Glomerular visceral epithelial cell (primary cell): Measurements from ENCODE around the gene TASOR2.
A peak's percentile ranks its signal among the peaks of the same experiment; 100 is the strongest.

Experiments used
- DNase-seq: peaks from one replicate; pipeline ENCODE4 v3.0.0-alpha.2; 2016; ENCODE audit errors: extremely low spot score

Gene TASOR2

GRCh38 chr10:5655121-5655520 lies 29.5 kb upstream of the TASOR2 start:
- DNase-seq, result no peak

GRCh38 chr10:5656737-5657579 lies 27.7 kb upstream of the TASOR2 start:
- DNase-seq, result no peak

- no peak for DNase-seq
These were observed 25.6 kb upstream of the TASOR2 start for GRCh38 chr10:5658871-5659618.

DNA sequence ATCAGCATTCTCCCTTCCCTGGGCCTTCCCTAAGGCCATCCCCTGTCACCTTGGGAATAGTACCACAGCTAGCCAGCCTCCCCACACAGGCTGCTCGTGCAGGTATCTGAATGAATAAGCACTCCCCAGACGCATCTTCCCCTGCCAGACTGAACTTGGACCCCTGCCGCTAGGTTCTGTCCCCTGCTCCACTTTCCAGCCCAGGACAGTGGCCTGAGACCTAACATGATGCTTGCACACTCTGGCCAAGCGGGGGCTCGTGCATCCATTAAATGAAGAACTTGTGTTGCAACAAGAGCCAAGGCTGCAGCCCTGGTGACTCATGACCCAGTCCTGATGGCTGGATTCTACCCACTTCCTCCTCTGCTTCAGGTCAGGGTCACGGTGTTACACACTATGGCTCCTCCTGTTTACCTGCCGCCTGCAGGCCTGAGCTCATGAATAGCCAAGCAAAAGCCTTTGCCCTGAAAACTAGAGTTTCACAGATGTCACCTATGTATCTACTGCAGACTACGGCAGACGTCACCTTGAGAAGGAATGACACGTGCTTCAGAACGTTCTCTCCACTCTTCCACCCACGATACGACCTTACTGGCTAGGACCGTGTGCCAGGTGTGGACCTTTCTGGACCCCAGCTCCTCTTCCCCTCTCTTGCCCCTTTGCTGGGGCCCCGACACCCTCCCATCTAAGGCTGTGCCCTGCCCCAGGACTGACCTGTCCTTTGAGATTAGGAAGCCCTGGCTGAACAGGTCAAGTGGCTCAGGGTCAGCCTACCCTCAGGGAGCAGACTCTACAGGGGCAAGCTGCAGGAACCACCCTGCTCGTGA lies 24.7 kb upstream of the TASOR2 start:
- DNase-seq, result peak; percentile 69

GRCh38 chr10:5661043-5661442 lies 23.6 kb upstream of the TASOR2 start:
- DNase-seq, result no peak

GRCh38 chr10:5662708-5663579 lies 21.7 kb upstream of the TASOR2 start:
- no peak for DNase-seq

DNA sequence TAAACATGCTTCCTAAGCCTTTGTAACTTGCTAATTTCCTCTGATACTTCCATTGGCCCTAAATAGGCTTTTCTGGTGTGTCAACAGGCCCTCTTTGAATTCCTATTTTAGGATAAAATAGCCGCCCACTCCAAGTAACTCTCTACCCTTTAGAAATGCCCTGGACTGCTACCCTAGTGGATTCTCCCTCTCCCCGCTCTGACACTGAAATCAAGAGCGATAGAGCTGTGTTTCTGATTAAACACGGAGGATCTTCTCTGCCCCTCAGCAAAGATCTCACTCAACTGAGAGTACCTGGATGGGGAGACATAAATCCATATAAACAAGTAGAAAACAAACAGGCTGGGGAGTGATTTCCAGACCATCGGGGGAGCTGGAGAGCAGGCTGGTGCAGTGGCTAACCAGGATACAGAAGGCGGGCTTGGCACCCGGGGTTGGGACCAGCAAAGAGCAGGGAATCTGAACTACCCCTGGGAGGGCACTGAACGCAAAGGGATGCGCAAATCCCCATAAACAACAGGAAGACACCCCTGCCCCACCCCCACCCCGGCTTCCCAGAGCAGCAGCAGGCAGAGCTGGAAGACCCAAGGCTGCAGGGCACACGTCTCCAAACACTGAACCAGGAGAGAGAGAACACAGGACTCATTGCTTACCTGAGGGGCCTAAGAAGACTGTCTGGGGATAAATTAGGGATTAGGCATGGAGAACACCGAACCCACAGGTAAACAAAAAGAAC lies 20.8 kb upstream of the TASOR2 start:
- no peak for DNase-seq

DNA sequence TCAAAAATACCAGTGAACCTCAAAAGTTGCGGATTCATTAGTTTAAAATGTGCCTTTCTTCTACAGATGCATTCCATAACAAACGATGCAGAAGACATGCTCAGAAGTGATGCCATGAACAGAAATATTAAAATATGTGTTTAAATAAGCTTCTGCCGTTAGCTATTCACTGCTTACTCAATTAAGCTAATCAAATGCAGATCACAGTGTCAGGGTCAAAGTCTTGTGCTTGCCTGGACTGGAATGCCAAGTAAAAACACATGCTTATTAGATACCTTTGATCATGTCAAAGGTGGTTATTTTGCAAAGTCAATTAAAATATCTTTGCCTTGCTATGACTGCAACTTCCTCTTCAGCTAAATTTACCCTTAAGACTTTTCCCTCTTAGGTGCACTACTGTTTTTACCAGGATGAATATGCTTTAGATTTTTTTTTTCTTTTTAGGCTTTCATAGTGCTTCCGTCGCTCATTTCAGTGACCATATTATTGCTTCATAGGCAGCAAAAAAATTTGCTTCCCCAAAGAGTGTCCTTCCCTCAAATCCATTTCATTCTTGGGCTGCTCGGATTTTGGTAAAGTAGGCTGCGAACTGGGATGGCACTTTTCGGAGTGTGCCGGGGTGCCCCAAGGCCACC lies 19.1 kb upstream of the TASOR2 start:
- DNase-seq, result no peak

GRCh38 chr10:5666008-5666840 lies 18.4 kb upstream of the TASOR2 start, which contains the start of gene ASB13:
ASB13 (minus strand) TSS chr10:5666595; CDS start chr10:5666551, 44 bp downstream.
- DNase-seq, result peak; percentile 61

- no peak for DNase-seq
These were observed 17.6 kb upstream of the TASOR2 start for GRCh38 chr10:5666841-5667630.

GRCh38 chr10:5668429-5668828 lies 16.2 kb upstream of the TASOR2 start:
- no peak for DNase-seq

DNA sequence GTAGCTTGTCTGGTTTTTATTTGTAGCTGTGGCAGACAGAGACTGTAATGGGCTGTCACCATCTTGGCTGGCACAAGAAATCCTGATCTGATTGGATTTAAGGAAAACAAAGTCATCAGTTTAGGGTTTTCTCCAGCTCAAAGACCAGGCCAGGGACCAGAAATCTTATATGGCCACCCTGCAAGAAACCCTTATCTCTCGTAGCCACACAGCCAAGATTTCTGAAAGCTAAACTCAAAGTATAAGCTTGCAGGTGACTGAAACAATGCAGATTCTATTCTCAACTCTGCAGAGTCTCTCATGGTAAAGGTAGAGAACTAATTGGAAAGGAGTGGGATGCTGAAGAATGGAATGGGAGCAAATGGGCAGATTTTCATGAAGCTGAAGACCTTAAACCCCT lies 15.0 kb upstream of the TASOR2 start:
- no peak for DNase-seq

GRCh38 chr10:5670662-5671375 lies 13.8 kb upstream of the TASOR2 start:
- DNase-seq, result no peak

GRCh38 chr10:5678397-5679036 lies 6.1 kb upstream of the TASOR2 start:
- DNase-seq, result no peak

- DNase-seq, result no peak
These were observed 5.6 kb upstream of the TASOR2 start for GRCh38 chr10:5679037-5679435.

- no peak for DNase-seq
These were observed 5.0 kb upstream of the TASOR2 start for GRCh38 chr10:5679606-5680005.

DNA sequence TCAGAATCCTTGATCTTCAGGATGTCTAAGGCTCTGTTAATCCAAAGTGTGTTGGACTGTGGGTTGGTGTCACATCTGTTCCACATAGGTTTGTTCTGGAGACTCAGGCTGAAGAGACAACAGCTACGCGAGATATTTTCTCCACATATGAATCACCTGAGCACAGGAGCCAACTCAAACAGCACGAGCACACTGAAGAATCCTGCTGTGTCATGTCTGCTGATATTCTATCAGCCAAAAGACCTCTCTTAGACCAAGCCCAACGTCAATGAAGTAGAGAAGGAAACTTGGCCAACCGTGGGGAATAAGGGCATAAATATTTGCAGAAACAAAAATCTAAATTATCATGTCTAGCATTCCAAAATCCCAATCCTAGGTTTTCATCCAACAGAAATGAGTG lies 2.7 kb upstream of the TASOR2 start:
- no peak for DNase-seq
